CD4-positive, CD25-positive, alpha-beta regulatory T cell (primary cell): Measurements from ENCODE around the gene EPS15. TPM values are rescaled to one million over a fixed set of nuclear protein-coding genes. Genes with fewer than 3 reads are reported as not detected.
A peak's percentile ranks its signal among the peaks of the same experiment; 100 is the strongest.

Experiments
- ATAC-seq, 2 donors: fragments of 150-1000 bp; cut with Tn5 transposase; one replicate each; pipeline ENCODE4 v1.10.0; 2021; ENCODE audit warnings: low read depth in 2 of 2, moderate number of reproducible peaks in 2 of 2, moderate library complexity in 1 of 2
- DNase-seq, 3 donors: peaks; one replicate each; pipeline versions ENCODE4 v3.0.0 to v3.0.0-alpha.2; 2012 to 2022; ENCODE audit warnings: mixed read lengths in 1 of 3
- H3K27ac ChIP-seq: one replicate; pipeline ENCODE4 v1.7.0; 2013; ENCODE audit warnings: mild to moderate bottlenecking, low read length; ENCODE audit not compliant: insufficient read depth, poor library complexity, severe bottlenecking
- H3K27me3 ChIP-seq: one replicate; pipeline ENCODE4 v1.7.0; 2013; ENCODE audit warnings: low read length; ENCODE audit not compliant: control insufficient read depth, insufficient read depth
- H3K36me3 ChIP-seq: one replicate; pipeline ENCODE4 v1.7.0; 2013; ENCODE audit warnings: mild to moderate bottlenecking, low read length, moderate library complexity; ENCODE audit not compliant: control insufficient read depth, insufficient read depth
- H3K4me1 ChIP-seq: 2 replicates; pipeline ENCODE4 v1.7.0; 2013; ENCODE audit warnings: mild to moderate bottlenecking, low read length; ENCODE audit not compliant: insufficient read depth, control insufficient read depth, poor library complexity, severe bottlenecking
- H3K4me3 ChIP-seq: one replicate; pipeline ENCODE4 v1.7.0; 2013; ENCODE audit warnings: low read depth, mild to moderate bottlenecking, low read length, moderate library complexity
- H3K9me3 ChIP-seq, 2 experiments: 1 replicate in 1 of 2; 2 replicates in 1 of 2; pipeline ENCODE4 v1.7.0; 2013; ENCODE audit warnings: low read length in 2 of 2, mild to moderate bottlenecking in 1 of 2, moderate library complexity in 1 of 2; ENCODE audit not compliant: control insufficient read depth in 2 of 2
- H3K27ac Mint-ChIP-seq, 3 donors: one replicate each; pipeline ENCODE4 v1.8.0; 2020 to 2022; ENCODE audit warnings: mild to moderate bottlenecking in 3 of 3, mixed read lengths in 3 of 3, moderate library complexity in 2 of 3
- H3K27me3 Mint-ChIP-seq: one replicate; pipeline ENCODE4 v1.8.0; 2022; ENCODE audit warnings: mild to moderate bottlenecking, mixed read lengths
- H3K36me3 Mint-ChIP-seq: one replicate; pipeline ENCODE4 v1.8.0; 2020; ENCODE audit warnings: mixed read lengths
- H3K4me1 Mint-ChIP-seq, 4 donors: one replicate each; pipeline ENCODE4 v1.8.0; 2020 to 2022; ENCODE audit warnings: mixed read lengths in 4 of 4, mild to moderate bottlenecking in 1 of 4
- H3K4me3 Mint-ChIP-seq, 4 donors: one replicate each; pipeline ENCODE4 v1.8.0; 2020 to 2022; ENCODE audit warnings: mild to moderate bottlenecking in 4 of 4, mixed read lengths in 4 of 4, moderate library complexity in 3 of 4
- H3K9me3 Mint-ChIP-seq, 7 donors: one replicate each; pipeline ENCODE4 v1.8.0; 2020 to 2022; ENCODE audit warnings: mixed read lengths in 7 of 7, mild to moderate bottlenecking in 3 of 7, moderate library complexity in 2 of 7
- polyA plus RNA-seq, 4 donors: library from polyadenylated mRNA; unstranded; fragments of 300-500 nt; fragmentation: Illumina TruSeq; gene quantifications; one replicate each; pipeline ENCODE4 v1.2.3, GENCODE V29; 2021
- total RNA-seq: library from RNA; stranded (reverse); gene quantifications from one replicate; pipeline ENCODE4 v1.2.3, GENCODE V29; 2022

Gene EPS15
- total and polyA plus RNA-seq, 5 donors from 2014 or later: 58.5 to 135 (median 83.5) TPM

DNA sequence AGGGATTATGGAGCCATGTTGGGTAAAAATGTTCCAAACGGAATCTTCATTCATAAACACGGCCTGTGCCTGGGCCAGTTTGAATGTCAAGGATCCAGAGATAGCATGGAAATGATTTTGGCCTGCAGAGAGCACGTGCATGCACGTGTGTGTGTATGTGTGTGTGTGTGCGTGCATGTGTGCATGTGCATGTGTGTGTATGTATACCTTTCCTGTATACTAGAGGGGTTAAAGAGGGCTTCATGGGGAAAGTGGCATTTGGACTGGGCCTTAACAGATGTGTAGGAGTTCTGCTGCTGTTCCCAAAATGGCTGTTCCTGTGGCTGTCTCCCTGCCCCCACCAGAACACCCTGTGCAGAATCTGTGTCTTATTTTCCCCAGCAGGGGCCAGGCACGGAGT is 210.4 kb downstream of the EPS15 start:
- no peaks in the 10 kb centered on the region for H3K4me1 ChIP-seq
- Mint-ChIP-seq H3K36me3 (no peaks in the 10 kb centered on the region), H3K4me1 (peaks cover 0 to 5% (median under 1%) of the 10 kb centered on the region in 4 donors), H3K27me3 (no peaks in the 10 kb centered on the region), H3K9me3 (no peaks in the 10 kb centered on the region), H3K27ac (no peak overlapping the region), H3K4me3 (no peak overlapping the region)
- H3K4me3 ChIP-seq: no peak overlapping the region
- no peaks in the 10 kb centered on the region for H3K27me3 ChIP-seq
- H3K27ac ChIP-seq: no peak overlapping the region
- ATAC-seq (no peak), DNase-seq (no peak)
- no peaks in the 10 kb centered on the region for H3K36me3 ChIP-seq
- no peaks in the 10 kb centered on the region for H3K9me3 ChIP-seq

DNA sequence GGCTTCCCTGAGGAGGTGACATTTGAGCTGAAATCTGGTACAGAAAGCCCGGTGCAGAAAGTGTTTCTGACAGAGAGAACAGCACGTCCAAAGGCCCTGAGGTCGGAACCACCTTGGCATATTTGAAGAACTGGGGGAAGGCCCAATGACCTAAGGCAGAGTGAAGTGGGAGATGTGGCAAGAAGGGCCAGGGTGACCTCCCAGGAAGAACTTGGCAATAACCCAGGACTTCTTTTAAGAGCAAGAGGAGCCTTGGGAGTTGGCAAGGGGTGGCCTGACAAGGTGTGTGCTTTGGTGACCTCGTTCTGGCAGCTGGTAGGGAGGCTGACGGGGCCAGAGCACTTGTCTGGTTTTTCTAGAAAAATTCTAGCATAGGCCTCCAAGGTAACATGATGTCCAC is 212.1 kb downstream of the EPS15 start:
- H3K27me3 ChIP-seq: no peaks in the 10 kb centered on the region
- H3K4me3 Mint-ChIP-seq: no peak overlapping the region

DNA sequence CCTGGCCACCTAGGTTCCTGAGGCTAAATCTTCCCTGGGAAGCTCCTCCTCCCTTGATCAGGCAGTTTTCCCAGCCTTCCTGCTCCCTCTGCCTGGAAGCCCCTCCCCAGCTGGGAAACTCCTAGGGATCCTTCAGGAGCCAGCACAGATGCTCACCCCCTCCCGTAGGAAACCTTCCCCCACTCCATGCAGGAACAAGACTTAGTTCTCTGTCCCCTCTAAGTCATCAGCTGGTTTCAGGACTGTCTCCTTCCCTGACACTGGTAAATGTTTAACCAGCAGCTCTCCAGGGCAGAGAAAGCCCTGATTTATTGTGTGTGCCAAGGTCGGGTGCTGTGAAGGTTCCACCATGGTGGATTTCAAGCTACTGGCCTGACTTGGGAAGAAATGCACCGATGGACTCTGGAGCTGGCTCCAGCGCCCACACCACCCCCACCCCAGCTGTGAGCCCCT is 213.7 kb downstream of the EPS15 start:
- Histone ChIP-seq H3K27me3 (no peaks in the 10 kb centered on the region), H3K4me3 (no peak overlapping the region), H3K27ac (no peak overlapping the region), H3K9me3 (no peaks in the 10 kb centered on the region), H3K36me3 (no peaks in the 10 kb centered on the region), H3K4me1 (no peaks in the 10 kb centered on the region)
- Mint-ChIP-seq H3K9me3 (no peaks in the 10 kb centered on the region), H3K36me3 (no peaks in the 10 kb centered on the region), H3K27ac (no peak overlapping the region), H3K27me3 (no peaks in the 10 kb centered on the region), H3K4me1 (peaks cover 0 to 2% (median 0%) of the 10 kb centered on the region in 4 donors), H3K4me3 (no peak overlapping the region)
- no peak for ATAC-seq
- DNase-seq: no peak

More for the DNA sequence above, 212.1 kb downstream of the EPS15 start:
- Histone ChIP-seq H3K9me3 (no peaks in the 10 kb centered on the region), H3K4me1 (no peaks in the 10 kb centered on the region), H3K27ac (no peak overlapping the region), H3K4me3 (no peak overlapping the region), H3K36me3 (no peaks in the 10 kb centered on the region)
- H3K4me1 Mint-ChIP-seq: peaks cover 0 to 5% (median under 1%) of the 10 kb centered on the region in 4 donors
- H3K36me3 Mint-ChIP-seq: no peaks in the 10 kb centered on the region
- no peaks in the 10 kb centered on the region for H3K27me3 Mint-ChIP-seq
- DNase-seq (no peak), ATAC-seq (no peak)
- H3K27ac Mint-ChIP-seq: no peak overlapping the region
- H3K9me3 Mint-ChIP-seq: no peaks in the 10 kb centered on the region

DNA sequence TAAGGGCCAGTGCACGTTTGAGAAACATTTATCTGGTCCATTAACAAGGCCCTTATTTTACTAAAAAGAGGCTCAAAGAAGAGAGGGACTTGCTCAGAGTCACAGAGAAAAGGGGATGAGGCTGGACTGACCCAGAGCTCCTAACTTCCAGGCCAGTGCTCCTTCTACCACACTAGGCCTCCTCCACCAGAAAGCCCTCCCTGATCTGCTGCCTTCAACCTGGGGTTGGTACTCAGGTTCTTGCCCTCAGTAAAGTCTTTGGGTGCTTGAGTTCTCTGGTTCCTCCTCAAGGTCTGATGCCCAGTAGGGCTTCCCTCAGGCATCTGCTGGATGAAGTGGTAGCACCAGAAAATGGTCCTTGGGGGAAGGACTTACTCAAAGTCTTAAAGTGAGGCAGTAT is 214.7 kb downstream of the EPS15 start:
- no peaks in the 10 kb centered on the region for H3K36me3 Mint-ChIP-seq
- Histone ChIP-seq H3K9me3 (no peaks in the 10 kb centered on the region), H3K4me1 (no peaks in the 10 kb centered on the region), H3K27ac (no peak overlapping the region), H3K27me3 (no peaks in the 10 kb centered on the region), H3K4me3 (no peak overlapping the region), H3K36me3 (no peaks in the 10 kb centered on the region)
- H3K27me3 Mint-ChIP-seq: no peaks in the 10 kb centered on the region
- ATAC-seq (no peak), DNase-seq (no peak)
- H3K4me3 Mint-ChIP-seq: no peak overlapping the region
- H3K4me1 Mint-ChIP-seq: peaks cover 0 to 2% (median 0%) of the 10 kb centered on the region in 4 donors
- peak overlapping the region in 1 of 3 donors; percentile 51 for H3K27ac Mint-ChIP-seq
- no peaks in the 10 kb centered on the region for H3K9me3 Mint-ChIP-seq

Other genes with a start within 250 kb of the EPS15 start
- not detected for gene TTC39A, start 188.7 kb downstream of the EPS15 start, total RNA-seq
- gene TTC39A, start 188.7 kb downstream of the EPS15 start, polyA plus RNA-seq: under 1 TPM in 1 of 4 donors, not detected in 3; 0.09 TPM
- 45.0 TPM for gene OSBPL9, start 97.8 kb upstream of the EPS15 start, total RNA-seq
- gene OSBPL9, start 97.8 kb upstream of the EPS15 start, polyA plus RNA-seq: 10 to 100 TPM; 33.5 to 45.2 (median 38.4) TPM